ENCODE measurements around the gene PRAF2. TPM values are rescaled to one million over a fixed set of nuclear protein-coding genes. Genes with fewer than 3 reads are reported as not detected.

Gene PRAF2
- total RNA-seq, 2 experiments from 2014 or later = 13.2 TPM

DNA sequence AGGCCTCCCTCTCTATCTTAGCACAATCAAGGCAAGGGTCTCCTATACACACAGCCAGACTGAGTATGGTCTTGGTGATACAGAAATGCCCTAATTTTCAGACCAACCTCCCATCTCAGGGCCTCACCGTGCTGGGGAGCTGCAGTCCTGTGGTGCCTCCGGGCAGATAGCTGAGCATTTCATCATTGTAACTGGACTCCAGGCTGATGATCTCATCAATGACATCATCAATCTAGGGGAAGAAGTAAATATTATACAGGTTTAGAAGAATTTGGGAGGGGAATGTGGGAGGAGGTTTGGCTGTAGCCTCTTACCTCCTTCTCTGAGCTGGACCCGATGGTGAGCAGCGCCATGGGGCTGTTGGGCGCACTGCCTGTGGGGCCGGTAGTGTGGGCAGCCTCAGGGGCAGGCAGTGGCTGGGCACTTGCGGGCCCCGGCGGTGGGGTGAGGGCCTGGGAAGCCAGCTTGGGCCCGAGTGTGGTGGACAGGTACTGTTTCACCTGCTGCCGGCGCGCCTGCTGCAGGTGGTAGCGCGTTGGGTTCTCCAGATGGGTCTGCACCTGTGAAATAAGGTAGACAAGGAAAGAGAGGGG is 35.8 kb downstream of the PRAF2 start:
- intact Hi-C loops (cut with micrococcal nuclease) = no loop called here
- Mint-ChIP-seq H3K27ac (no peak overlapping the region), H3K4me3 (no peak overlapping the region), H3K9me3 (no peaks in the 10 kb centered on the region), H3K4me1 (ENCODE audit: low read depth) (peaks cover 23% of the 10 kb centered on the region), H3K36me3 (peaks cover 34% of the 10 kb centered on the region), H3K27me3 (no peaks in the 10 kb centered on the region)
- ChIA-PET POLR2A (interaction anchor here (0.6 kb wide), 1 partner anchor 67 kb away, joined by 3 read pairs; no protein-coding TSS in a partner anchor), CTCF (interaction anchor here (2.2 kb wide), 1 partner anchor 146 kb away, joined by 5 read pairs; no protein-coding TSS in a partner anchor)
- no peak for DNase-seq

DNA sequence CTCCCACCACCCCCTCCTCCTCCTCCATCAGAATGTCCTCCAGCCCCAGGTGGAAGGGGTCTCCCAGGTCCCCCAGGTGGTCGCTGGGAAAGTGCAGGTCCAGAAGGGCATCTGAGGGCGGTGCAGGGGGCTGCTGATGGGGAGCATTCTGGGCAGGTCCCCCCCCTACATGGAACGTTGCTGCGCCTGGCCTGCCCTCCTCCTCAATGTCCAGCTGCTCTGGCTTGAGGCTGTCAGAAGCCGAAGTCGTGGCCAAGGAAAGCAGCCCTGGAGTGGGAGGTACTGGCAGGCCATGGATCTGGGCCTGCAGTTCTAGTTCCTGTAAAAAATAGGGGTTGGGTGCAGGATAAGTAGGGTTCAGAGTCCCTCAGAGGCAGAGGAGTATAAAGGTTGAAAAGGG is 43.5 kb downstream of the PRAF2 start:
- H3K36me3 Mint-ChIP-seq = peaks cover 18% of the 10 kb centered on the region
- no peaks in the 10 kb centered on the region for H3K9me3 Mint-ChIP-seq
- intact Hi-C loops (cut with micrococcal nuclease) = no loop called here
- ChIA-PET CTCF (no interaction called here), POLR2A (no interaction called here)
- no peaks in the 10 kb centered on the region for H3K27me3 Mint-ChIP-seq
- no peak overlapping the region for H3K27ac Mint-ChIP-seq
- no peaks in the 10 kb centered on the region for H3K4me1 Mint-ChIP-seq (ENCODE audit: low read depth)
- H3K4me3 Mint-ChIP-seq = no peak overlapping the region
- no peak for DNase-seq

DNA sequence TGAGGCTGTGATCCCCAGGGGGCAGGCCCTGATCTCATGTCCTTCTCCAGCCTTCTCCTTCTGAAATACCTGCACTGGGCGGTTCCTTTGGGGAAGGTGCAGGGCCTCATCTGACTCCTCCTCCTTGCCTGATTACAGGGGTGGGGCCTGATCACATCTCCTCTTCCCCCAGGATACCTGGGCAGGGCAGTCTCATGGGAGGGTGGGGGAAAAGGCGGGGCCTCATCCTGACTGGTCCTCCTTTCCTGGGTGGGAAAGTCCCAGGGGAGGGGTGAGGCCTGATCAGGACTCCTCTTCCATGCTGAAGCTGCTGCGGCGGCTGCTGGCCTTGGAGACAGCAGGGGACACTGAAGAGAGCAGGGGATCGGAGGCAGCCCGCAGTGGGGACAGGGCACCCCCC is 43.9 kb downstream of the PRAF2 start:
- no peaks in the 10 kb centered on the region for H3K9me3 Mint-ChIP-seq
- no peak for DNase-seq
- H3K4me3 Mint-ChIP-seq = no peak overlapping the region
- no peaks in the 10 kb centered on the region for H3K27me3 Mint-ChIP-seq
- intact Hi-C loops (cut with micrococcal nuclease) = no loop called here
- ChIA-PET CTCF (no interaction called here), POLR2A (no interaction called here)
- no peaks in the 10 kb centered on the region for H3K4me1 Mint-ChIP-seq (ENCODE audit: low read depth)
- no peak overlapping the region for H3K27ac Mint-ChIP-seq
- peaks cover 18% of the 10 kb centered on the region for H3K36me3 Mint-ChIP-seq

Other genes with a start within 250 kb of the PRAF2 start
- not detected for gene ERAS, start 247.5 kb downstream of the PRAF2 start, total RNA-seq
- gene PCSK1N, start 238.4 kb downstream of the PRAF2 start, total RNA-seq = 1 to 10 TPM; 2.7 to 2.8 TPM
- gene TIMM17B, start 176.2 kb downstream of the PRAF2 start, total RNA-seq = 10 to 100 TPM; 83.8 to 86.6 TPM
- gene PQBP1, start 176.1 kb downstream of the PRAF2 start, total RNA-seq = 10 to 100 TPM; 85.0 to 85.5 TPM
- gene SLC35A2, start 162.4 kb downstream of the PRAF2 start, total RNA-seq = 10 to 100 TPM; 16.9 to 19.2 TPM
- gene PIM2, start 155.0 kb downstream of the PRAF2 start, total RNA-seq = 100 to 1,000 TPM; 386 to 401 TPM
- 10 to 100 TPM; 83.4 to 85.4 TPM for gene OTUD5, start 116.4 kb downstream of the PRAF2 start, total RNA-seq
- 1 to 10 TPM; 2.4 to 2.5 TPM for gene KCND1, start 102.2 kb downstream of the PRAF2 start, total RNA-seq
- gene GRIPAP1, start 71.7 kb downstream of the PRAF2 start, total RNA-seq = 10 to 100 TPM; 76.1 to 78.4 TPM
- gene TFE3, start 30.6 kb downstream of the PRAF2 start, total RNA-seq = 10 to 100 TPM; 29.0 to 29.1 TPM
- gene CCDC120, start 15.0 kb downstream of the PRAF2 start, total RNA-seq = 1 to 10 TPM; 2.7 to 3.6 TPM
- gene WDR45, start 5.9 kb upstream of the PRAF2 start, total RNA-seq = 10 to 100 TPM; 23.3 to 28.9 TPM
- gene GPKOW, start 49.7 kb upstream of the PRAF2 start, total RNA-seq = 10 to 100 TPM; 22.0 to 22.6 TPM
- 1 to 10 TPM in 1 of 2 experiments, under 1 TPM in 1; 0.87 to 1.0 TPM for gene MAGIX, start 88.8 kb upstream of the PRAF2 start, total RNA-seq
- gene PLP2, start 97.9 kb upstream of the PRAF2 start, total RNA-seq = 100 to 1,000 TPM; 222 to 234 TPM
- gene PRICKLE3, start 112.4 kb upstream of the PRAF2 start, total RNA-seq = 10 to 100 TPM; 18.1 to 20.1 TPM
- 1 to 10 TPM; 5.3 to 5.4 TPM for gene SYP, start 126.2 kb upstream of the PRAF2 start, total RNA-seq
- under 1 TPM; 0.51 to 0.74 TPM for gene CACNA1F, start 159.3 kb upstream of the PRAF2 start, total RNA-seq
- gene CCDC22, start 161.5 kb upstream of the PRAF2 start, total RNA-seq = 10 to 100 TPM; 21.0 to 21.1 TPM
- gene FOXP3, start 190.7 kb upstream of the PRAF2 start, total RNA-seq = 10 to 100 TPM; 23.1 to 23.8 TPM
- gene PPP1R3F, start 195.8 kb upstream of the PRAF2 start, total RNA-seq = 1 to 10 TPM; 7.0 to 8.1 TPM
- gene GAGE10, start 229.6 kb upstream of the PRAF2 start, total RNA-seq = not detected
- gene GAGE12J, start 248.0 kb upstream of the PRAF2 start, total RNA-seq = not detected